Sigmoid colon (tissue), 7 donors: ENCODE measurements around the gene RIMS1. TPM values are rescaled to one million over a fixed set of nuclear protein-coding genes. Genes with fewer than 3 reads are reported as not detected.

Experiments
- DNase-seq: peaks from one replicate; pipeline ENCODE4 v3.0.0-alpha.2; 2019
- H3K27ac ChIP-seq, 4 donors: fragments of 200-600 bp; sonication (generic); one replicate each; pipeline ENCODE4 v1.5.1; 2016 to 2019; ENCODE audit warnings: mild to moderate bottlenecking in 1 of 4
- H3K27me3 ChIP-seq, 3 donors: fragments of 200-600 bp; sonication (generic); one replicate each; pipeline ENCODE4 v1.5.1; 2019; ENCODE audit warnings: mild to moderate bottlenecking in 1 of 3
- H3K36me3 ChIP-seq, 4 donors: fragments of 200-600 bp; sonication (generic); one replicate each; pipeline ENCODE4 v1.5.1; 2016 to 2019
- H3K4me1 ChIP-seq, 4 donors: fragments of 200-600 bp; sonication (generic); one replicate each; pipeline ENCODE4 v1.5.1; 2017 to 2019
- H3K4me3 ChIP-seq, 4 donors: fragments of 200-600 bp; sonication (generic); one replicate each; pipeline ENCODE4 v1.5.1; 2017 to 2019; ENCODE audit warnings: mild to moderate bottlenecking in 2 of 4, moderate library complexity in 1 of 4
- H3K9me3 ChIP-seq, 4 donors: fragments of 200-600 bp in 3 of 4; sonication (generic) in 3 of 4; one replicate each; pipeline versions ENCODE4 v1.5.1 to v1.6.1; 2013 to 2019
- EP300 ChIP-seq, 4 donors: sonication (generic); formaldehyde crosslinking; IDR thresholded peaks; one replicate each; pipeline ENCODE4 v1.6.1; 2017; ENCODE audit warnings: antibody characterized with exemption in 4 of 4
- POLR2A ChIP-seq, 2 donors: fragments of 450-650 bp; IDR thresholded peaks; one replicate each; pipeline ENCODE4 v1.6.1; 2016; ENCODE audit warnings: antibody characterized with exemption in 2 of 2, mild to moderate bottlenecking in 2 of 2, moderate library complexity in 2 of 2
- POLR2AphosphoS5 ChIP-seq, 4 donors: sonication (generic); formaldehyde crosslinking; IDR thresholded peaks; one replicate each; pipeline ENCODE4 v1.6.1; 2017; ENCODE audit warnings: antibody characterized with exemption in 4 of 4
- WGBS, 2 donors: extraction: QIAGEN DNeasy Blood & Tissue Kit; methylation state at CpG; one replicate each; pipeline ENCODE4 v1.1.7; 2013; 5-methylcytosine and 5-hydroxymethylcytosine counted together
- intact Hi-C: fragments of 100-400 bp; cut with DNase I; formaldehyde crosslinking; loops from one replicate; pipeline ENCODE4 v1.15.1; 2023
- polyA plus RNA-seq, 3 donors: library from polyadenylated mRNA; stranded (reverse); fragments of 200-250 nt; gene quantifications; one replicate each; pipeline ENCODE4 v1.2.3, GENCODE V29; 2013
- total RNA-seq, 4 donors: library from RNA; depleted of rRNA; stranded (reverse); fragments of >200 nt; gene quantifications; one replicate each; pipeline ENCODE4 v1.1.0, GENCODE V29; 2016
- TF ChIP-seq, protein P1 (sequence below), 4 experiments: fragments of 450-650 bp in 3 of 4; fragments of 200-600 bp in 1 of 4; IDR thresholded peaks; one replicate each; pipeline ENCODE4 v1.5.1; 2016 to 2019; ENCODE audit warnings: antibody characterized with exemption in 4 of 4, mild to moderate bottlenecking in 3 of 4, moderate library complexity in 2 of 4
- donor health status: healthy with polysubstance abuse.
- donor health status: Bipolar disorder and iron deficiency.
- donor health status: healthy.

Gene RIMS1
- total and polyA plus RNA-seq, 7 donors: 0.77 to 7.1 (median 2.3) TPM; not detected in 2

DNA sequence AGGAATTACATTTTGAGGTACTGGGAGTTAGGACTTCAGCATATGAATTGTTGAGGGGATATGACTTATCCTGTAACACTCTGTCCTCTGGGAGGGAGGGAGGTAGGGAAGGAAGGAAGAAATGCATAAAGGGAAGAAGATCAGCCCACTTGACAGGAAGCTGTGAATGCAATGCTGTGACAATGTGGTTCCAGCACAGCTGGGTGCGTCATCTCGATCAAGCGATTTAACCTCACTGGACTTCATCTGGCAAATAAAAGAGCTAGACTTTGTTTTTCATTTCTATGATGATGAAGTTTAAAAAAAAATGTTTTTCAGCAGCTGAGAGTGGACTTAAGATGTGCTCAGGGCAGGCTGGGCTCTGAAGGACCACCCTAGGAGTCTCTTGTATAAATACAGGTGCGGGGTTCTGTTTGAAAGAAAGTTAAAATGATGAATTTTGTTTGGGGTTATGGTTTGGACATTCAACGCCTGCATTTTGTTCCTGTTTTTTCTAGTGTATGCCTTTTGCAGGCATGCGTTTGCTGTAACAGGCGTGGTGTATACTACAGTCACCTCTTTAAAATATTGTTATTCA is 178.1 kb downstream of the RIMS1 start:
- Histone ChIP-seq H3K4me3 (no peak overlapping the region), H3K27me3 (no peaks in the 10 kb centered on the region), H3K27ac (no peak overlapping the region), H3K9me3 (no peaks in the 10 kb centered on the region), H3K36me3 (no peaks in the 10 kb centered on the region), H3K4me1 (no peaks in the 10 kb centered on the region)
- WGBS, 2 donors: 72 to 75% methylated on average over 7 of the region's 7 CpGs
- intact Hi-C loops: no loop called here
- no peak for DNase-seq
- TF ChIP-seq POLR2AphosphoS5 (IDR thresholded peaks at IDR 0.05) (no peak), POLR2A (IDR thresholded peaks at IDR 0.05) (no peak), EP300 (IDR thresholded peaks at IDR 0.05) (no peak)
- TF ChIP-seq, protein P1, sequence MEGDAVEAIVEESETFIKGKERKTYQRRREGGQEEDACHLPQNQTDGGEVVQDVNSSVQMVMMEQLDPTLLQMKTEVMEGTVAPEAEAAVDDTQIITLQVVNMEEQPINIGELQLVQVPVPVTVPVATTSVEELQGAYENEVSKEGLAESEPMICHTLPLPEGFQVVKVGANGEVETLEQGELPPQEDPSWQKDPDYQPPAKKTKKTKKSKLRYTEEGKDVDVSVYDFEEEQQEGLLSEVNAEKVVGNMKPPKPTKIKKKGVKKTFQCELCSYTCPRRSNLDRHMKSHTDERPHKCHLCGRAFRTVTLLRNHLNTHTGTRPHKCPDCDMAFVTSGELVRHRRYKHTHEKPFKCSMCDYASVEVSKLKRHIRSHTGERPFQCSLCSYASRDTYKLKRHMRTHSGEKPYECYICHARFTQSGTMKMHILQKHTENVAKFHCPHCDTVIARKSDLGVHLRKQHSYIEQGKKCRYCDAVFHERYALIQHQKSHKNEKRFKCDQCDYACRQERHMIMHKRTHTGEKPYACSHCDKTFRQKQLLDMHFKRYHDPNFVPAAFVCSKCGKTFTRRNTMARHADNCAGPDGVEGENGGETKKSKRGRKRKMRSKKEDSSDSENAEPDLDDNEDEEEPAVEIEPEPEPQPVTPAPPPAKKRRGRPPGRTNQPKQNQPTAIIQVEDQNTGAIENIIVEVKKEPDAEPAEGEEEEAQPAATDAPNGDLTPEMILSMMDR (IDR thresholded peaks at IDR 0.05): no peak

DNA sequence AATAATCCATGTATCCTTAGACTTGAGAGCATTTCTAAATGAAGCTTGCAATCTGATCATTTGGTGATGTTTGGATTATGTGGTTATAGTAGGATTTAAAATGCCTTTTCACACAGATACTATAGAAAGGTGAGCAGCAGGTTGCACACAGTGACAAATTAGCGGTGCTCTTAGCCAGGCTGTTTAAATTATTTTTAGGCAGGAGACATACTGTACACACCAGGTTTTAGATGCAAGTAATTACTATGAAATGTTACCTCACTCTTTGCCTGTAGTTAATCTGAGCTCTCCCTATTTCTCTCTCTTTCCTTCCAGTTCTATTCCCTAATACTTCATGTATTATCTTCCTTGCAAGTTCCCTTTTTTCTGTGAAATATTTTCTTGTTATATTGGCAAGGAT is 191.7 kb downstream of the RIMS1 start:
- Histone ChIP-seq H3K4me3 (no peak overlapping the region), H3K27ac (no peak overlapping the region), H3K27me3 (no peaks in the 10 kb centered on the region), H3K9me3 (no peaks in the 10 kb centered on the region), H3K36me3 (no peaks in the 10 kb centered on the region), H3K4me1 (no peaks in the 10 kb centered on the region)
- no peak for TF ChIP-seq EP300 (IDR thresholded peaks at IDR 0.05)
- TF ChIP-seq POLR2A (IDR thresholded peaks at IDR 0.05): no peak
- TF ChIP-seq, protein P1 (IDR thresholded peaks at IDR 0.05): no peak
- TF ChIP-seq POLR2AphosphoS5 (IDR thresholded peaks at IDR 0.05): no peak
- intact Hi-C loops: no loop called here
- WGBS, 2 donors: 84 to 88% methylated on average over 1 of the region's 1 CpG
- no peak for DNase-seq

DNA sequence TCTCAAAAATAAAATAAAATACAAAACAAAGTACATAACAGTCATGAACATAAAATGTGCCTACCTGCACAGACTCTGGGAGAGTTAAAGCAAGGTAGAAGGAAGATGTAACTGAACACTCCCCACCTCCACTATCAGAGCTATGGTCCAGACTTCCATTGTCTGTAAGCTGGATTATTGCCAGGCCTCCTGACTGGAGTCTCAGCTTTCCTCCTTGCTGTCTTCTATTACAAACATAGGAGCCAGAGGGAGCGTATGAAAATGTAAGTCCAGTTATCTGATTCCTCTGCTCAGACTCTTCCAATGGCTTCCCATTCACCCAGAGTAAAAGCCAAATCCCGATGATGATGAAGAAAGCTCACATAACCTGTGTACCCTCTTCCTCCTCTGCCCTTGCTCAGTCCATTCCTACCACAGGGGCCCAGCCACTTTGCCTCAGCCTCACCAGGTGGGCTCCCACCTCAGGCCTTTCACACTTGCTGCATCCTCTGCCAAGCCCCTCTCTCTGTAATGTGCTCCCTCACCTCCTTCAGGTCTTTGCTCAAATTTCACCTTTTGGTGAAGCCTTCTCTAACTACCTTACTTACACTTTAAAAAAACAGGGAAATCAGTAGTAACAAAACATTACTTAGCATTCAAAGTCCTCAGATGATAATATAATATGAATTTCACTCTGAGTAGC is 194.1 kb downstream of the RIMS1 start:
- no peak overlapping the region for H3K4me3 ChIP-seq
- intact Hi-C loops: no loop called here
- TF ChIP-seq EP300 (IDR thresholded peaks at IDR 0.05) (no peak), POLR2AphosphoS5 (IDR thresholded peaks at IDR 0.05) (no peak), POLR2A (IDR thresholded peaks at IDR 0.05) (no peak)
- TF ChIP-seq, protein P1 (IDR thresholded peaks at IDR 0.05): no peak
- H3K4me1 ChIP-seq: no peaks in the 10 kb centered on the region
- no peak overlapping the region for H3K27ac ChIP-seq
- 89 to 95% methylated on average over 2 of the region's 2 CpGs for WGBS, 2 donors
- DNase-seq: no peak
- no peaks in the 10 kb centered on the region for H3K36me3 ChIP-seq
- no peaks in the 10 kb centered on the region for H3K27me3 ChIP-seq
- no peaks in the 10 kb centered on the region for H3K9me3 ChIP-seq

DNA sequence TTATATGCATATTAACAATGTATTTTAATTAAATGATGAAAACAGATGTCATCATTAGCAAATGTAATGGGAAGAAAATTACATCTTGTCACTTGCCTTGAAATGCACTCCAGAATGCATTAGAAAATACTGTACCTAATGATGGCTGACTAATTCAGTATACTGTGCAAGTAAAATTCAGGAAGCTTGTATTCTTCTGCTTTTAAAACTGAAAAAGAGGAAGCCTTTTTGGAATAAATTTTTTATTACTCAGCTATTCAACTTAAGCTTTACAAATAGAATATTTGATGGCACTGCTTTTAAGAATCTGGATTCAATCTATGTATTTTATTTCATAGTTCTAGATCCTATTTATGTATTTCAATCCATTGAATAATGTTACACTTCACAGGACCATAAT is 195.5 kb downstream of the RIMS1 start:
- H3K27ac ChIP-seq: no peak overlapping the region
- H3K36me3 ChIP-seq: no peaks in the 10 kb centered on the region
- no peaks in the 10 kb centered on the region for H3K4me1 ChIP-seq
- no peak for TF ChIP-seq POLR2AphosphoS5 (IDR thresholded peaks at IDR 0.05)
- TF ChIP-seq, protein P1 (IDR thresholded peaks at IDR 0.05): no peak
- no peak for TF ChIP-seq EP300 (IDR thresholded peaks at IDR 0.05)
- no peak for TF ChIP-seq POLR2A (IDR thresholded peaks at IDR 0.05)
- no peak overlapping the region for H3K4me3 ChIP-seq
- no peaks in the 10 kb centered on the region for H3K27me3 ChIP-seq
- no peak for DNase-seq
- intact Hi-C loops: no loop called here
- H3K9me3 ChIP-seq: no peaks in the 10 kb centered on the region
